Measurements from ENCODE around the gene AR.
"Not testable (repeated sequence)": the region's sequence is repeated elsewhere in the genome, so short reads cannot be mapped to it uniquely, and the experiment has no call there.

AR gene

GRCh38 chrX:67654301-67654700, 110.5 kb downstream of the AR start:
- Histone ChIP-seq H4K5ac (ENCODE audit: low read length) (no peak overlapping the region), H3K27ac (ENCODE audit: low read depth, low read length) (no peak overlapping the region), H4K8ac (ENCODE audit: low read depth, low read length) (no peak overlapping the region), H3K36me3 (ENCODE audit: control insufficient read depth, insufficient read depth, low read length) (no peaks in the 10 kb centered on the region), H3K79me1 (ENCODE audit: low read length) (no peaks in the 10 kb centered on the region), H2BK5ac (ENCODE audit: low read length) (no peak overlapping the region), H3K4me3 (ENCODE audit: low read length) (no peak overlapping the region), H3K9ac (ENCODE audit: low read length) (no peak overlapping the region), H3K4me1 (ENCODE audit: control insufficient read depth, low read depth, low read length) (no peaks in the 10 kb centered on the region), H2BK15ac (replicated peaks; ENCODE audit: low read depth) (no peak overlapping the region), H3K4me2 (ENCODE audit: low read length) (no peak overlapping the region), H3K56ac (ENCODE audit: low read length) (no peak overlapping the region), H3K79me2 (ENCODE audit: control insufficient read depth, insufficient read depth, low read length) (no peaks in the 10 kb centered on the region), H3K18ac (ENCODE audit: low read length) (no peak overlapping the region), H3K4ac (ENCODE audit: low read depth, low read length) (no peak overlapping the region), H2BK120ac (ENCODE audit: low read depth, low read length) (no peak overlapping the region), H3K27me3 (ENCODE audit: insufficient read depth, low read length, poor library complexity) (no peaks in the 10 kb centered on the region), H3K23ac (ENCODE audit: low read length) (no peak overlapping the region), H2AK5ac (ENCODE audit: low read length) (no peak overlapping the region)
- no peak for DNase-seq
- WGBS (ENCODE audit: extremely low coverage, insufficient coverage, low lambda C conversion rate) = no CpG with 5 or more reads among the region's 1 CpG

- Histone ChIP-seq H2BK120ac (ENCODE audit: low read depth, low read length) (no peak overlapping the region), H2BK5ac (ENCODE audit: low read length) (no peak overlapping the region), H3K9ac (ENCODE audit: low read length) (no peak overlapping the region), H3K79me2 (ENCODE audit: control insufficient read depth, insufficient read depth, low read length) (no peaks in the 10 kb centered on the region), H4K5ac (ENCODE audit: low read length) (no peak overlapping the region), H3K56ac (ENCODE audit: low read length) (no peak overlapping the region), H3K18ac (ENCODE audit: low read length) (no peak overlapping the region), H3K4ac (ENCODE audit: low read depth, low read length) (no peak overlapping the region), H3K4me1 (ENCODE audit: control insufficient read depth, low read depth, low read length) (no peaks in the 10 kb centered on the region), H2AK5ac (ENCODE audit: low read length) (no peak overlapping the region), H4K8ac (ENCODE audit: low read depth, low read length) (no peak overlapping the region), H3K27me3 (ENCODE audit: insufficient read depth, low read length, poor library complexity) (no peaks in the 10 kb centered on the region), H3K4me3 (ENCODE audit: low read length) (no peak overlapping the region), H3K36me3 (ENCODE audit: control insufficient read depth, insufficient read depth, low read length) (no peaks in the 10 kb centered on the region), H2BK15ac (replicated peaks; ENCODE audit: low read depth) (no peak overlapping the region), H3K79me1 (ENCODE audit: low read length) (no peaks in the 10 kb centered on the region), H3K4me2 (ENCODE audit: low read length) (no peak overlapping the region), H3K27ac (ENCODE audit: low read depth, low read length) (no peak overlapping the region), H3K23ac (ENCODE audit: low read length) (no peak overlapping the region)
- no peak for DNase-seq
- WGBS (ENCODE audit: extremely low coverage, insufficient coverage, low lambda C conversion rate) = no CpG with 5 or more reads among the region's 1 CpG
These were observed 121.8 kb downstream of the AR start for GRCh38 chrX:67665583-67665982.

GRCh38 chrX:67670717-67671116, 126.9 kb downstream of the AR start:
- not testable (repeated sequence) for H3K9ac ChIP-seq (ENCODE audit: low read length); H2BK5ac ChIP-seq (ENCODE audit: low read length); H3K4ac ChIP-seq (ENCODE audit: low read depth, low read length); H3K4me3 ChIP-seq (ENCODE audit: low read length); H2AK5ac ChIP-seq (ENCODE audit: low read length); DNase-seq; H3K79me2 ChIP-seq (ENCODE audit: control insufficient read depth, insufficient read depth, low read length); H3K79me1 ChIP-seq (ENCODE audit: low read length); H2BK15ac ChIP-seq (replicated peaks; ENCODE audit: low read depth); H4K8ac ChIP-seq (ENCODE audit: low read depth, low read length); H3K36me3 ChIP-seq (ENCODE audit: control insufficient read depth, insufficient read depth, low read length); H3K23ac ChIP-seq (ENCODE audit: low read length); H3K56ac ChIP-seq (ENCODE audit: low read length); H3K18ac ChIP-seq (ENCODE audit: low read length); H3K27me3 ChIP-seq (ENCODE audit: insufficient read depth, low read length, poor library complexity); H3K27ac ChIP-seq (ENCODE audit: low read depth, low read length); H3K4me2 ChIP-seq (ENCODE audit: low read length); H3K4me1 ChIP-seq (ENCODE audit: control insufficient read depth, low read depth, low read length); H4K5ac ChIP-seq (ENCODE audit: low read length); H2BK120ac ChIP-seq (ENCODE audit: low read depth, low read length)
- no CpG with 5 or more reads among the region's 2 CpGs for WGBS (ENCODE audit: extremely low coverage, insufficient coverage, low lambda C conversion rate)

GRCh38 chrX:67673741-67674274, 130.0 kb downstream of the AR start:
- H2BK5ac ChIP-seq (ENCODE audit: low read length) = no peak overlapping the region
- H4K8ac ChIP-seq (ENCODE audit: low read depth, low read length) = no peak overlapping the region
- H3K4me1 ChIP-seq (ENCODE audit: control insufficient read depth, low read depth, low read length) = no peaks in the 10 kb centered on the region
- H3K4me2 ChIP-seq (ENCODE audit: low read length) = no peak overlapping the region
- no peaks in the 10 kb centered on the region for H3K36me3 ChIP-seq (ENCODE audit: control insufficient read depth, insufficient read depth, low read length)
- no peak for DNase-seq
- H3K27me3 ChIP-seq (ENCODE audit: insufficient read depth, low read length, poor library complexity) = no peaks in the 10 kb centered on the region
- H3K27ac ChIP-seq (ENCODE audit: low read depth, low read length) = no peak overlapping the region
- H3K4ac ChIP-seq (ENCODE audit: low read depth, low read length) = no peak overlapping the region
- no peaks in the 10 kb centered on the region for H3K79me2 ChIP-seq (ENCODE audit: control insufficient read depth, insufficient read depth, low read length)
- no peak overlapping the region for H3K4me3 ChIP-seq (ENCODE audit: low read length)
- no peak overlapping the region for H3K9ac ChIP-seq (ENCODE audit: low read length)
- H2BK120ac ChIP-seq (ENCODE audit: low read depth, low read length) = no peak overlapping the region
- no peak overlapping the region for H3K56ac ChIP-seq (ENCODE audit: low read length)
- no peak overlapping the region for H2BK15ac ChIP-seq (replicated peaks; ENCODE audit: low read depth)
- no peak overlapping the region for H3K18ac ChIP-seq (ENCODE audit: low read length)
- no peak overlapping the region for H2AK5ac ChIP-seq (ENCODE audit: low read length)
- H3K23ac ChIP-seq (ENCODE audit: low read length) = no peak overlapping the region
- WGBS (ENCODE audit: extremely low coverage, insufficient coverage, low lambda C conversion rate) = no CpG with 5 or more reads among the region's 2 CpGs
- no peaks in the 10 kb centered on the region for H3K79me1 ChIP-seq (ENCODE audit: low read length)
- H4K5ac ChIP-seq (ENCODE audit: low read length) = no peak overlapping the region

GRCh38 chrX:67674741-67675140, 130.9 kb downstream of the AR start:
- Histone ChIP-seq H4K5ac (ENCODE audit: low read length) (no peak overlapping the region), H3K79me1 (ENCODE audit: low read length) (no peaks in the 10 kb centered on the region), H2BK15ac (replicated peaks; ENCODE audit: low read depth) (no peak overlapping the region), H3K23ac (ENCODE audit: low read length) (no peak overlapping the region), H3K36me3 (ENCODE audit: control insufficient read depth, insufficient read depth, low read length) (no peaks in the 10 kb centered on the region), H3K79me2 (ENCODE audit: control insufficient read depth, insufficient read depth, low read length) (no peaks in the 10 kb centered on the region), H3K56ac (ENCODE audit: low read length) (no peak overlapping the region), H2BK5ac (ENCODE audit: low read length) (no peak overlapping the region), H2AK5ac (ENCODE audit: low read length) (no peak overlapping the region), H4K8ac (ENCODE audit: low read depth, low read length) (no peak overlapping the region), H3K4me2 (ENCODE audit: low read length) (no peak overlapping the region), H3K18ac (ENCODE audit: low read length) (no peak overlapping the region), H3K4me1 (ENCODE audit: control insufficient read depth, low read depth, low read length) (no peaks in the 10 kb centered on the region), H3K4me3 (ENCODE audit: low read length) (no peak overlapping the region), H2BK120ac (ENCODE audit: low read depth, low read length) (no peak overlapping the region), H3K27ac (ENCODE audit: low read depth, low read length) (no peak overlapping the region), H3K9ac (ENCODE audit: low read length) (no peak overlapping the region), H3K27me3 (ENCODE audit: insufficient read depth, low read length, poor library complexity) (no peaks in the 10 kb centered on the region), H3K4ac (ENCODE audit: low read depth, low read length) (no peak overlapping the region)
- no peak for DNase-seq
- WGBS (ENCODE audit: extremely low coverage, insufficient coverage, low lambda C conversion rate) = no CpG with 5 or more reads among the region's 1 CpG

- no CpG with 5 or more reads among the region's 4 CpGs for WGBS (ENCODE audit: extremely low coverage, insufficient coverage, low lambda C conversion rate)
These were observed 140.3 kb downstream of the AR start for GRCh38 chrX:67684136-67684535.

More at GRCh38 chrX:67684136-67684535, 140.3 kb downstream of the AR start:
- Histone ChIP-seq H3K4me1 (ENCODE audit: control insufficient read depth, low read depth, low read length) (no peaks in the 10 kb centered on the region), H3K9ac (ENCODE audit: low read length) (no peak overlapping the region), H3K36me3 (ENCODE audit: control insufficient read depth, insufficient read depth, low read length) (no peaks in the 10 kb centered on the region), H3K23ac (ENCODE audit: low read length) (no peak overlapping the region), H2BK5ac (ENCODE audit: low read length) (no peak overlapping the region), H4K8ac (ENCODE audit: low read depth, low read length) (no peak overlapping the region), H2BK120ac (ENCODE audit: low read depth, low read length) (no peak overlapping the region), H3K4me3 (ENCODE audit: low read length) (no peak overlapping the region), H3K79me1 (ENCODE audit: low read length) (no peaks in the 10 kb centered on the region), H3K56ac (ENCODE audit: low read length) (no peak overlapping the region), H3K18ac (ENCODE audit: low read length) (no peak overlapping the region), H3K27me3 (ENCODE audit: insufficient read depth, low read length, poor library complexity) (no peaks in the 10 kb centered on the region), H2BK15ac (replicated peaks; ENCODE audit: low read depth) (no peak overlapping the region), H2AK5ac (ENCODE audit: low read length) (no peak overlapping the region), H3K27ac (ENCODE audit: low read depth, low read length) (no peak overlapping the region), H3K79me2 (ENCODE audit: control insufficient read depth, insufficient read depth, low read length) (no peaks in the 10 kb centered on the region), H4K5ac (ENCODE audit: low read length) (no peak overlapping the region), H3K4ac (ENCODE audit: low read depth, low read length) (no peak overlapping the region), H3K4me2 (ENCODE audit: low read length) (no peak overlapping the region)
- no peak for DNase-seq
